Karpas-422 (cell line): ENCODE measurements around the gene MYO5C. TPM values are rescaled to one million over a fixed set of nuclear protein-coding genes. Genes with fewer than 3 reads are reported as not detected.

ENCODE experiments used
- DNase-seq: peaks from one replicate; pipeline ENCODE4 v3.0.0-alpha.2; 2015
- H2AFZ ChIP-seq: fragments of 200-600 bp; sonication (generic); 2 replicates; pipeline ENCODE4 v1.6.1; 2014; ENCODE audit warnings: antibody characterized with exemption, low read length, mixed read lengths
- H3K27ac ChIP-seq: fragments of 200-600 bp; sonication (generic); 2 replicates; pipeline ENCODE4 v1.5.1; 2014; ENCODE audit warnings: mild to moderate bottlenecking, low read length, moderate library complexity
- H3K27me3 ChIP-seq: fragments of 200-600 bp; sonication (generic); 2 replicates; pipeline ENCODE4 v1.6.1; 2014; ENCODE audit warnings: low read length, mixed read lengths
- H3K36me3 ChIP-seq: fragments of 200-600 bp; sonication (generic); 2 replicates; pipeline ENCODE4 v1.6.1; 2014; ENCODE audit warnings: low read length, mixed read lengths; ENCODE audit not compliant: insufficient read depth
- H3K4me1 ChIP-seq: fragments of 200-600 bp; sonication (generic); 2 replicates; pipeline ENCODE4 v1.6.1; 2014; ENCODE audit warnings: mild to moderate bottlenecking, low read length, mixed read lengths
- H3K4me2 ChIP-seq: fragments of 200-600 bp; sonication (generic); 2 replicates; pipeline ENCODE4 v1.6.1; 2014; ENCODE audit warnings: low read length, low read depth, mild to moderate bottlenecking; ENCODE audit not compliant: poor library complexity, severe bottlenecking
- H3K4me3 ChIP-seq: fragments of 200-600 bp; sonication (generic); 2 replicates; pipeline ENCODE4 v1.5.1; 2014; ENCODE audit warnings: mild to moderate bottlenecking, antibody characterized with exemption, low read length, mixed read lengths
- H3K79me2 ChIP-seq: fragments of 200-600 bp; sonication (generic); 2 replicates; pipeline ENCODE4 v1.6.1; 2014; ENCODE audit warnings: mild to moderate bottlenecking, low read length, mixed read lengths
- H3K9ac ChIP-seq: fragments of 200-600 bp; sonication (generic); 2 replicates; pipeline ENCODE4 v1.6.0; 2014; ENCODE audit warnings: low read length
- H3K9me2 ChIP-seq: fragments of 200-600 bp; sonication (generic), shearing (Covaris generic); replicated peaks from 2 replicates; pipeline ENCODE4 v1.6.0; 2014; ENCODE audit warnings: mild to moderate bottlenecking, low read length, moderate library complexity; ENCODE audit not compliant: insufficient read depth
- H3K9me3 ChIP-seq: fragments of 300-700, 200-600 bp; sonication (generic); 2 replicates; pipeline ENCODE4 v1.6.1; 2014; ENCODE audit warnings: low read length, mixed read lengths
- H4K20me1 ChIP-seq: fragments of 200-600 bp; sonication (generic); 2 replicates; pipeline ENCODE4 v1.6.1; 2014; ENCODE audit warnings: mild to moderate bottlenecking, antibody characterized with exemption, low read length, low read depth; ENCODE audit not compliant: insufficient read depth
- total RNA-seq: library from RNA; depleted of rRNA; stranded (reverse); fragments of >200 nt; shearing (Covaris generic); gene quantifications from 2 replicates; pipeline ENCODE4 v1.2.3, GENCODE V29; 2014; ENCODE audit warnings: low replicate concordance

The MYO5C gene
- total RNA-seq, 1 experiment from 2014 or later = 0.22 TPM

- Histone ChIP-seq H3K4me1 (peaks cover 12% of the 10 kb centered on the region), H3K4me2 (no peak overlapping the region), H2AFZ (no peak overlapping the region), H3K79me2 (no peaks in the 10 kb centered on the region), H3K36me3 (no peaks in the 10 kb centered on the region), H3K27ac (no peak overlapping the region), H4K20me1 (no peaks in the 10 kb centered on the region), H3K9ac (no peak overlapping the region), H3K9me3 (no peaks in the 10 kb centered on the region), H3K27me3 (no peaks in the 10 kb centered on the region), H3K9me2 (no peaks in the 10 kb centered on the region), H3K4me3 (no peak overlapping the region)
- DNase-seq = no peak
Measured at GRCh38 chr15:52185151-52185561, 110.4 kb downstream of the MYO5C start.

DNA sequence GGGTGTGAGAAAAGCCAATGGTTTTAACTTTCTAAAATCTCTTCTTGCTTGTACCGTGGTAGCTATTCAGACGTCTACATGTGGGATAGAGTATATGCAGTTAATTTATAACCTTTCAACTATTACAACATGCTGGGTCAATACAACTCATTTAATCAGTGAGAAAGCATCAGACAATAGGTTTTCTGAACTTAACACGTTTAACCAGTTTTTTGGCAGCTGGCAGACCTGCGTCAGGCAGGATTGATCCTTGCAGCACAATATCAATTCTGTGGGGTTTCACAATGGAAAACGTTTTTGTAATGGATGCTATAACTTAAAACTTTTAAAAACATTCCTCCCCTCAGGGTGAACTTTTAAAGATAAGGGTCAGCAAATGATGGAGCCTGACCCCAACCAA lies 110.9 kb downstream of the MYO5C start:
- DNase-seq = no peak
- Histone ChIP-seq H3K9me3 (no peaks in the 10 kb centered on the region), H3K9me2 (no peaks in the 10 kb centered on the region), H4K20me1 (no peaks in the 10 kb centered on the region), H3K4me1 (peaks cover 15% of the 10 kb centered on the region), H3K36me3 (no peaks in the 10 kb centered on the region), H3K4me3 (no peak overlapping the region), H2AFZ (no peak overlapping the region), H3K27ac (no peak overlapping the region), H3K9ac (no peak overlapping the region), H3K79me2 (no peaks in the 10 kb centered on the region), H3K4me2 (no peak overlapping the region), H3K27me3 (no peaks in the 10 kb centered on the region)

- Histone ChIP-seq H4K20me1 (no peaks in the 10 kb centered on the region), H3K36me3 (no peaks in the 10 kb centered on the region), H3K9me3 (no peaks in the 10 kb centered on the region), H3K9ac (no peak overlapping the region), H2AFZ (no peak overlapping the region), H3K79me2 (no peaks in the 10 kb centered on the region), H3K27ac (no peak overlapping the region), H3K9me2 (no peaks in the 10 kb centered on the region), H3K4me2 (no peak overlapping the region), H3K4me1 (peaks cover 20% of the 10 kb centered on the region), H3K27me3 (no peaks in the 10 kb centered on the region), H3K4me3 (no peak overlapping the region)
- DNase-seq = peak; percentile 78
Measured at GRCh38 chr15:52183562-52184173, 111.9 kb downstream of the MYO5C start.

DNA sequence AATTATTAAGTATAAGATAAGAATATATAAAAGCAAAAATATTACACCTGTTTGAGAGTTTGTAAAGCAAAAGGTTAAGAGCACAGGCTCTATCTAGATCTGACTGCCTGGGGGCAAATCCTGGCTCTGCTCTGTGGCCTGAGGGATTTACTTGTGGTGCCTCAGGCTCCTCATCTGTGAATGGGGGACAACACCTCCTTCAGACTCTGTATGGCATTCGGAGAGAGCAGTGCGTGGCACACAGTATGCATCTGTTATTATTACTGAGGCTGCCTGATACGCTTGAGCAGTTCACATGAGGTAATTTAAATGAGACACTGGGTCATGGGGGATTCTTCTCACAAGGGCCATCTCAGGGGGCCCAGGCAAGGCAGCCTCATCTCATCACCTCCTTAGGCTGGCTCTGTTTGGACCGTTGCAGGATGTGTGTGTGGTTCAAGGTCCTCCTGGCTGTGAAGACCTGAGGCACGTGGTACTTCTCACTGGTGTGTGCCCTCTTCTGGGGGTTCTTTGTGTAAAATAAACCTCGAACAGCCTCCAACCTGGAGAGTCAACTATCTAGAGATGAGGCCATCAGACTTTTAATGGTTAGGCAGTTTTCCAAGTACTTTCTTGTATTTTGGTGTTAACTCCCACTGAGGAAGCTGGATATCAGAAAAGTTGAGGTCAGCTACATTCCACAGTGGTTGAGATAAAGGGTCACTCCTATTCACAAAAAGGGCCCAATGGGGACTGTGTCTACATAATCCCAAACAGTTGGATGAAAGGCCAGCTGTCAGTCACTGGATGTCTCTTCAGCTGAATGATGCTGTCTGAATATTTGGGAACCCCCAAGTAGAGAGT lies 113.4 kb downstream of the MYO5C start:
- Histone ChIP-seq H2AFZ (no peak overlapping the region), H3K4me1 (peaks cover 24% of the 10 kb centered on the region), H3K27me3 (no peaks in the 10 kb centered on the region), H3K9ac (no peak overlapping the region), H3K9me3 (no peaks in the 10 kb centered on the region), H3K4me2 (no peak overlapping the region), H3K4me3 (no peak overlapping the region), H3K36me3 (no peaks in the 10 kb centered on the region), H3K27ac (no peak overlapping the region), H4K20me1 (peaks cover 7% of the 10 kb centered on the region; the same call in 1 of the 2 replicates), H3K79me2 (no peaks in the 10 kb centered on the region), H3K9me2 (no peaks in the 10 kb centered on the region)
- DNase-seq = no peak

DNA sequence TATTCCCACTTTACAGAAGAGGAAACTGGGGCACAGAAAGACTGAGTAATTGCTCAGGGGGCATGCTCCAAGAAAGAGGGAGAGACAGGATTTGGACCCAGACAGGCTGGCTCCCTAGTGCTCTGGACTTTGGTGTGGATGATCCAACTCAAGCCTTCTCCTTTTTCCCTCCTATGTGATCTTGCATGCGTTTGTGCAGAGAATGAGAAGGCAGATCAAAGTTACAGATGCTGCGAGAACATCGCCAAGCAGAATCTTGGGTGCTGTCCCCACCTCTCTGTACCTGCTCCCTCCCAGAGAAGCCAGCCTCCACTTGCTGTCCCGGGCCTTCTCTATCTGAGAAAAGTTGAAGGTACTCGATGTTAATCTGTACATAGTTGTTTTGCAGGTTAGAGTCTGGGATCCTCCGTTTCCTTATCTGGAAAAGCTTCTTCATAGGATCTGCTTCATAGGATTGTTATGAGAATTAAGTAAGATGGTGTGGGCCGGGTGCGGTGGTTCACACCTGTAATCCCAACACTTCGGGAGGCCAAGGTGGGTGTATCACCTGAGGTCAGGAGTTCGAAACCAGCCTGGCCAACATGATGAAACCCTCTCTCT lies 114.7 kb downstream of the MYO5C start:
- Histone ChIP-seq H2AFZ (no peak overlapping the region), H3K9me3 (no peaks in the 10 kb centered on the region), H3K4me3 (peak overlapping the region; percentile 91; the same call in 1 of the 2 replicates), H3K4me1 (peaks cover 24% of the 10 kb centered on the region), H3K27me3 (no peaks in the 10 kb centered on the region), H3K9ac (peak overlapping the region; percentile 85; the same call in 1 of the 2 replicates), H3K27ac (no peak overlapping the region), H3K79me2 (no peaks in the 10 kb centered on the region), H3K9me2 (no peaks in the 10 kb centered on the region), H4K20me1 (peaks cover 7% of the 10 kb centered on the region; the same call in 1 of the 2 replicates), H3K4me2 (peak overlapping the region; percentile 92), H3K36me3 (no peaks in the 10 kb centered on the region)
- no peak for DNase-seq

GRCh38 chr15:52180196-52180835 lies 115.3 kb downstream of the MYO5C start:
- DNase-seq = peak; percentile 57

GRCh38 chr15:52179278-52180195 lies 116.1 kb downstream of the MYO5C start:
- H4K20me1 ChIP-seq = peaks cover 7% of the 10 kb centered on the region; the same call in 1 of the 2 replicates
- H2AFZ ChIP-seq = peak overlapping the region; percentile 99
- H3K4me3 ChIP-seq = peak overlapping the region; percentile 91
- no peaks in the 10 kb centered on the region for H3K36me3 ChIP-seq
- H3K27ac ChIP-seq = no peak overlapping the region
- DNase-seq = peak; percentile 91
- no peaks in the 10 kb centered on the region for H3K27me3 ChIP-seq
- H3K4me2 ChIP-seq = peak overlapping the region; percentile 92
- no peaks in the 10 kb centered on the region for H3K9me3 ChIP-seq
- peaks cover 24% of the 10 kb centered on the region for H3K4me1 ChIP-seq
- H3K79me2 ChIP-seq = no peaks in the 10 kb centered on the region
- H3K9me2 ChIP-seq = no peaks in the 10 kb centered on the region
- H3K9ac ChIP-seq = peak overlapping the region; percentile 85

More at GRCh38 chr15:52180196-52180835, 115.3 kb downstream of the MYO5C start:
- H3K9ac ChIP-seq = peak overlapping the region; percentile 85
- H3K9me3 ChIP-seq = no peaks in the 10 kb centered on the region
- H4K20me1 ChIP-seq = peaks cover 7% of the 10 kb centered on the region; the same call in 1 of the 2 replicates
- no peak overlapping the region for H3K27ac ChIP-seq
- no peaks in the 10 kb centered on the region for H3K79me2 ChIP-seq
- peak overlapping the region; percentile 92 for H3K4me2 ChIP-seq
- H3K9me2 ChIP-seq = no peaks in the 10 kb centered on the region
- H3K4me1 ChIP-seq = peaks cover 24% of the 10 kb centered on the region
- H3K27me3 ChIP-seq = no peaks in the 10 kb centered on the region
- peak overlapping the region; percentile 91 for H3K4me3 ChIP-seq
- no peaks in the 10 kb centered on the region for H3K36me3 ChIP-seq
- H2AFZ ChIP-seq = peak overlapping the region; percentile 99
